Tibial artery (tissue), 4 donors: Measurements from ENCODE around the gene ACOT7.

Source experiments
- DNase-seq, 2 donors: peaks; one replicate each; pipeline ENCODE4 v3.0.0-alpha.2; 2019
- H3K27ac ChIP-seq, 2 donors: fragments of 200-600 bp; sonication (generic) in 1 of 2; 1 replicate in 1 of 2; 2 replicates in 1 of 2; pipeline ENCODE4 v1.5.1; 2018 to 2019; ENCODE audit warnings: mild to moderate bottlenecking in 1 of 2
- H3K27me3 ChIP-seq, 2 donors: fragments of 200-600 bp; sonication (generic) in 1 of 2; one replicate each; pipeline versions ENCODE4 v1.5.1 to v1.6.0; 2016 to 2019
- H3K36me3 ChIP-seq, 3 donors: fragments of 200-600 bp; sonication (generic) in 2 of 3; one replicate each; pipeline ENCODE4 v1.5.1; 2016 to 2019; ENCODE audit warnings: mild to moderate bottlenecking in 2 of 3
- H3K4me1 ChIP-seq, 4 donors: fragments of 200-600 bp; sonication (generic) in 2 of 4; 1 replicate in 3 of 4; 2 replicates in 1 of 4; pipeline ENCODE4 v1.5.1; 2016 to 2019
- H3K4me3 ChIP-seq, 2 donors: fragments of 200-600 bp; sonication (generic) in 1 of 2; 1 replicate in 1 of 2; 2 replicates in 1 of 2; pipeline ENCODE4 v1.5.1; 2018 to 2019; ENCODE audit warnings: mild to moderate bottlenecking in 2 of 2
- H3K9me3 ChIP-seq, 3 donors: fragments of 200-600 bp; sonication (generic) in 1 of 3; one replicate each; pipeline ENCODE4 v1.5.1; 2016 to 2019
- intact Hi-C: fragments of 100-400 bp; cut with DNase I; formaldehyde crosslinking; loops from one replicate; pipeline ENCODE4 v1.15.0; 2023; ENCODE audit warnings: low total_unique reads
- TF ChIP-seq, protein P1 (sequence below), 2 experiments: fragments of 200-600 bp in 1 of 2; fragments of 450-650 bp in 1 of 2; IDR thresholded peaks; one replicate each; pipeline ENCODE4 v1.5.1; 2017 to 2019; ENCODE audit warnings: antibody characterized with exemption in 2 of 2, mild to moderate bottlenecking in 1 of 2, moderate library complexity in 1 of 2

Gene ACOT7

DNA sequence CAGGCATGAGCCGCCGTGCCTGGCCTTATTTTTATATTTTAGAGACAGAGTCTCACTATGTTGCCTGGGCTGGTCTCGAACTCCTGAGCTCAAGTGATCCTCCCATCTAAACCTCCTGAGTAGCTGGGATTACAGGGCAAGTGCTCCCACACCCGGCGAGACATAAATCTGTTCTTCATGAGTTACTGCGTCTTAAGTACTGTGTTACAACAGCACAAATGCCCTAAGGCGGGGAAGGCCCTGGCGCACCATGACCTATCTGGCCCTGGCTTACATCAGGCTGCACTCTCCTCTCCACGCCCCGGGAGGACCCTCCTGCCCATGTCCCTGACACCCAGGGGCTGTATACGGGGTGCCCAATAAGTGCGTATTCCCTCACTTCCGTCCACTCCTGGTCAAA lies 136.9 kb downstream of the ACOT7 start:
- peaks cover 0 to 5% (median 0%) of the 10 kb centered on the region in 3 donors for H3K36me3 ChIP-seq
- DNase-seq = no peak
- TF ChIP-seq, protein P1, sequence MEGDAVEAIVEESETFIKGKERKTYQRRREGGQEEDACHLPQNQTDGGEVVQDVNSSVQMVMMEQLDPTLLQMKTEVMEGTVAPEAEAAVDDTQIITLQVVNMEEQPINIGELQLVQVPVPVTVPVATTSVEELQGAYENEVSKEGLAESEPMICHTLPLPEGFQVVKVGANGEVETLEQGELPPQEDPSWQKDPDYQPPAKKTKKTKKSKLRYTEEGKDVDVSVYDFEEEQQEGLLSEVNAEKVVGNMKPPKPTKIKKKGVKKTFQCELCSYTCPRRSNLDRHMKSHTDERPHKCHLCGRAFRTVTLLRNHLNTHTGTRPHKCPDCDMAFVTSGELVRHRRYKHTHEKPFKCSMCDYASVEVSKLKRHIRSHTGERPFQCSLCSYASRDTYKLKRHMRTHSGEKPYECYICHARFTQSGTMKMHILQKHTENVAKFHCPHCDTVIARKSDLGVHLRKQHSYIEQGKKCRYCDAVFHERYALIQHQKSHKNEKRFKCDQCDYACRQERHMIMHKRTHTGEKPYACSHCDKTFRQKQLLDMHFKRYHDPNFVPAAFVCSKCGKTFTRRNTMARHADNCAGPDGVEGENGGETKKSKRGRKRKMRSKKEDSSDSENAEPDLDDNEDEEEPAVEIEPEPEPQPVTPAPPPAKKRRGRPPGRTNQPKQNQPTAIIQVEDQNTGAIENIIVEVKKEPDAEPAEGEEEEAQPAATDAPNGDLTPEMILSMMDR (IDR thresholded peaks at IDR 0.05) = no peak
- intact Hi-C loops = no loop called here
- peaks cover 0 to 23% (median 14%) of the 10 kb centered on the region in 4 donors for H3K4me1 ChIP-seq
- H3K4me3 ChIP-seq = no peak overlapping the region
- H3K27ac ChIP-seq = no peak overlapping the region
- peaks cover 0 to 70% of the 10 kb centered on the region in 2 donors for H3K27me3 ChIP-seq
- no peaks in the 10 kb centered on the region for H3K9me3 ChIP-seq

DNA sequence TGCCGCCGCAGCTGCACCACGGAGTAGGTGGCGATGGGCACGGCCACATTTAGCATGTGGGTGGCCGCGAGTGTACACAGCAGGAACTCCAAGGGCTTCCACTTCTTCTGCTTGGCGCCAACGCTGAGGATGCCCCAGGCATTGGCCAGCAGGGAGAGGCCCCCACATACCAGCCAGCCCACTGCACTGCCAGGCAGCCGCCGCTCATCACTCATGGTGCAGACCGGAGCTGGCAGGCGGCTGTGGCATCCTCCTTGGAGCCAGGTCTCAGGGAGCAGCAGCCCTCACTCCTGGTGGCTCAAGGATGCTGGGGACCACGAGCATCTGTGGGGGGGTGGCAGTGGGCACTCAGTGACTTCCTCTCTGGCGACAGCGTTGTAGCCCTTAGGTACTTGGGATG lies 138.9 kb downstream of the ACOT7 start:
- Histone ChIP-seq H3K4me3 (no peak overlapping the region), H3K4me1 (peaks cover 0 to 11% (median 3%) of the 10 kb centered on the region in 4 donors), H3K9me3 (no peaks in the 10 kb centered on the region), H3K36me3 (peaks cover 0 to 5% (median 0%) of the 10 kb centered on the region in 3 donors), H3K27me3 (peaks cover 0 to 72% of the 10 kb centered on the region in 2 donors), H3K27ac (no peak overlapping the region)
- no peak for DNase-seq
- TF ChIP-seq, protein P1 (IDR thresholded peaks at IDR 0.05) = no peak
- intact Hi-C loops = no loop called here

DNA sequence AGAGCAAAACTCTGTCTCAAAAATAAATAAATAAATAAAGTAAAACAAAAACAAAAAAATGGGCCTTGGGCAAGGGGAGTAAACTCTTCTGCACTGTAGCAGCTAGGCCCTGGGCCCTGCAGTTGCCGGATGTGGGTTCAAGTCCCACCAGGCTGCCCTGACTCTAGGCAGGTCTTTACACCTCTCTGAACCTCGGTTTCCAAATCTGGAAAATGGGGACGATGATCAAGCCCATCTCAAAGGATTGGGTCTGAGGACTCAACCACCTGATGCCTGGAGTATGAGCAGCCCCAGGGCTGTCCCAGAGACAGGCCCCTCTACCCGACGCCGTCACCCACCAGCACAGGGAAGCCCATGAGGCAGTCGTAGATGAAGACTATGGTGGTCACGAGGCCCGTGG lies 140.2 kb downstream of the ACOT7 start:
- Histone ChIP-seq H3K9me3 (no peaks in the 10 kb centered on the region), H3K36me3 (peaks cover 0 to 5% (median 0%) of the 10 kb centered on the region in 3 donors), H3K4me1 (peaks cover 0 to 15% (median 4%) of the 10 kb centered on the region in 4 donors), H3K4me3 (no peak overlapping the region), H3K27ac (no peak overlapping the region), H3K27me3 (peaks cover 0 to 70% of the 10 kb centered on the region in 2 donors)
- TF ChIP-seq, protein P1 (IDR thresholded peaks at IDR 0.05) = no peak
- intact Hi-C loops = no loop called here
- DNase-seq = no peak

DNA sequence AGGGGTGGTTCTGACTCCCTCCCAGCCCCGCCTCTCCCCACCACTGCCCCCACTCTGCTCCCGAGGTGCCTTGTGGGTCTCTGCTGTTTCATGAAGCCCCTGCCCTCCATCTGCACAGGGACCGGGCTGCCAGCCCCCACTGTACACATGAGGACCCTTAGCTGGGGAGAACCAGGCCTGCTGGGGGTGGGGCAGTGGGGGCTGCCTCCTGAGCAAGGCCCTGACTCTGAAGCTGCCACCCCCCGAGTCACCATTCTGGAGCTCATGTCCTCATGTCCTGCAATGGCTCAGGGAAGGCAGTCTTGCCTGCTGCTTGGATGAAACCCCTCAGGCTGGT lies 141.2 kb downstream of the ACOT7 start:
- no peak for DNase-seq
- TF ChIP-seq, protein P1 (IDR thresholded peaks at IDR 0.05) = no peak
- intact Hi-C loops = no loop called here

DNA sequence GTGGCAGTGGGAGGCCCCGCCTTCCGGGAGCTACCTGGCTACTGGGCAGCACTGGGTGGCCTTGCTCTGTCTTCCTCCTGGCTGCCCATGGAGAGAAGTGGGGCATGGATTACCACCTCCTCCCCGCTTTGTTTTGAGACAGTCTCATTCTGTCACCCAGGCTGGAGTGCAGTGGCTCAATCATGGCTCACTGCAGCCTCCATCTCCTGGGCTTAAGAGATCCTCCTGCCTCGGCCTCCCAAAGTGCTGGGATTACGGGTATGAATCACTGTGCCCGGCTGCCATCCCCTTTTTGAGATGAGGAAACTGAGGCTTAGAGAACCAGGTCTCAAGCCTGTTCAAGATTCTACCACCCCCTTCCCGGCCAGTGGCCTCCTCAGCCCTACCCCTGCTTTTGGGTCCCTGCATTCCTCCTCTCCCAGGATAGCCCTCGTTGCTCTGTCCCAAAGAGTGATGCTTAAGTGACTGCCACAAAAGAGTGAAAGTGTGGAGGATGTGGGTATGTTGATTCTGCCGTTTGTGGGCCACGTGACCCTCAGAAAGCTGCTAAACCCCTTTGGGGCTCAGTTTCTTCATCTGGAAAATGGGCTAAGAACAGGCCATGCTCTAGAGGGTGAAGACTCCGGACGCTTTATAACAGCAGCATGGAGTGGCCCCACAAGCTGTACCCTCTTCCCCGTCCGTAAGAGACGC lies 141.7 kb downstream of the ACOT7 start:
- no peak for DNase-seq
- H3K4me3 ChIP-seq = no peak overlapping the region
- intact Hi-C loops = no loop called here
- peaks cover 0 to 5% (median 0%) of the 10 kb centered on the region in 3 donors for H3K36me3 ChIP-seq
- H3K27me3 ChIP-seq = peaks cover 0 to 71% of the 10 kb centered on the region in 2 donors
- no peak overlapping the region for H3K27ac ChIP-seq
- TF ChIP-seq, protein P1 (IDR thresholded peaks at IDR 0.05) = no peak
- peaks cover 0 to 15% (median 4%) of the 10 kb centered on the region in 4 donors for H3K4me1 ChIP-seq
- H3K9me3 ChIP-seq = no peaks in the 10 kb centered on the region

More for the DNA sequence above, 141.2 kb downstream of the ACOT7 start:
- H3K4me1 ChIP-seq = peaks cover 0 to 15% (median 4%) of the 10 kb centered on the region in 4 donors
- peaks cover 0 to 71% of the 10 kb centered on the region in 2 donors for H3K27me3 ChIP-seq
- peaks cover 0 to 5% (median 0%) of the 10 kb centered on the region in 3 donors for H3K36me3 ChIP-seq
- H3K4me3 ChIP-seq = no peak overlapping the region
- no peak overlapping the region for H3K27ac ChIP-seq
- no peaks in the 10 kb centered on the region for H3K9me3 ChIP-seq
